Prostate gland (tissue), 2 donors: ENCODE results near the gene PLA2G2C. TPM values are rescaled to one million over a fixed set of nuclear protein-coding genes. Genes with fewer than 3 reads are reported as not detected.
"Not testable (repeated sequence)": the region's sequence is repeated elsewhere in the genome, so short reads cannot be mapped to it uniquely, and the experiment has no call there.

Experiments used
- DNase-seq: peaks from one replicate; pipeline ENCODE4 v3.0.0-alpha.2; 2019; ENCODE audit warnings: low spot score
- H3K27ac ChIP-seq, 2 donors: fragments of 200-600 bp; sonication (generic); 2 replicates each; pipeline ENCODE4 v1.5.1; 2017 to 2019
- H3K27me3 ChIP-seq: fragments of 200-600 bp; sonication (generic); replicated peaks from 2 replicates; pipeline ENCODE4 v1.5.1; 2019; ENCODE audit not compliant: insufficient read depth
- H3K36me3 ChIP-seq, 2 donors: fragments of 200-600 bp; sonication (generic); 1 replicate in 1 of 2; 2 replicates in 1 of 2; pipeline versions ENCODE4 v1.5.1 to v1.8.1; 2017 to 2019
- H3K4me1 ChIP-seq: fragments of 200-600 bp; sonication (generic); replicated peaks from 2 replicates; pipeline ENCODE4 v1.5.1; 2019
- H3K4me3 ChIP-seq, 2 donors: fragments of 200-600 bp; sonication (generic); 2 replicates each; pipeline ENCODE4 v1.5.1; 2017 to 2019
- H3K9me3 ChIP-seq: fragments of 200-600 bp; sonication (generic); 2 replicates; pipeline ENCODE4 v1.5.1; 2017
- CTCF ChIP-seq, 4 experiments: fragments of 200-600 bp in 2 of 4; fragments of 450-650 bp in 2 of 4; sonication (generic) in 2 of 4; IDR thresholded peaks; 1 replicate in 3 of 4; 2 replicates in 1 of 4; pipeline ENCODE4 v1.5.1; 2016 to 2019; ENCODE audit warnings: antibody characterized with exemption in 4 of 4, mild to moderate bottlenecking in 2 of 4, moderate library complexity in 2 of 4
- POLR2A ChIP-seq: fragments of 450-650 bp; IDR thresholded peaks from one replicate; pipeline ENCODE4 v1.6.1; 2016; ENCODE audit warnings: antibody characterized with exemption, mild to moderate bottlenecking
- POLR2AphosphoS5 ChIP-seq: sonication (generic); formaldehyde crosslinking; IDR thresholded peaks from one replicate; pipeline ENCODE4 v1.6.1; 2017; ENCODE audit warnings: antibody characterized with exemption
- WGBS: methylation state at CpG from one replicate; pipeline ENCODE4 v1.1.5; 2018; 5-methylcytosine and 5-hydroxymethylcytosine counted together
- intact Hi-C: fragments of 100-400 bp; cut with DNase I; formaldehyde crosslinking; loops from one replicate; pipeline ENCODE4 v1.14.2; 2022
- total RNA-seq, 2 donors: library from RNA; depleted of rRNA; stranded (reverse); fragments of >200 nt; gene quantifications; one replicate each; pipeline ENCODE4 v1.1.0, GENCODE V29; 2016

PLA2G2C gene
- under 1 TPM in 1 of 2 donors, not detected in 1; 0.23 TPM for total RNA-seq

- peak within 1 kb of the TSS; percentile 61 to 68 for H3K27ac ChIP-seq
- WGBS = 10% methylated on average over 28 of the region's 52 CpGs
- no peaks in the 10 kb centered on the region for H3K36me3 ChIP-seq
- TF ChIP-seq POLR2AphosphoS5 (no peak), CTCF (IDR thresholded peaks at IDR 0.05) (no peak), POLR2A (no peak)
- no peaks in the 10 kb centered on the region for H3K4me1 ChIP-seq
- H3K4me3 ChIP-seq = peak within 1 kb of the TSS; percentile 25 to 33
- no peak for DNase-seq
- no peaks in the 10 kb centered on the region for H3K27me3 ChIP-seq
- intact Hi-C loops = loop anchor here (10.0 kb wide), 1 partner anchor 451 kb away; no protein-coding TSS in a partner anchor
- H3K9me3 ChIP-seq = no peaks in the 10 kb centered on the region
Measured at GRCh38 chr1:20185834-20186782, at the start of gene PLA2G2C, which contains the start of gene UBXN10. TSS of gene PLA2G2C (minus strand) at chr1:20186518. CDS start at chr1:20177363, 9,155 bp downstream. TSS of gene UBXN10 (plus strand) at chr1:20186096. CDS start at chr1:20190562, 4,466 bp downstream.

- Histone ChIP-seq H3K4me3 (no peak overlapping the region), H3K27ac (no peak overlapping the region), H3K36me3 (no peaks in the 10 kb centered on the region), H3K27me3 (no peaks in the 10 kb centered on the region), H3K4me1 (no peaks in the 10 kb centered on the region), H3K9me3 (no peaks in the 10 kb centered on the region)
- TF ChIP-seq POLR2AphosphoS5 (no peak), CTCF (IDR thresholded peaks at IDR 0.05) (no peak), POLR2A (no peak)
- intact Hi-C loops = no loop called here
- WGBS = 77% methylated on average over 6 of the region's 6 CpGs
- no peak for DNase-seq
Measured at GRCh38 chr1:20234788-20235535, 48.6 kb upstream of the PLA2G2C start.

GRCh38 chr1:20233866-20234265 is 47.5 kb upstream of the PLA2G2C start:
- Histone ChIP-seq H3K4me1 (no peaks in the 10 kb centered on the region), H3K4me3 (no peak overlapping the region), H3K36me3 (no peaks in the 10 kb centered on the region), H3K27me3 (no peaks in the 10 kb centered on the region), H3K27ac (no peak overlapping the region), H3K9me3 (no peaks in the 10 kb centered on the region)
- WGBS = 23% methylated on average over 6 of the region's 6 CpGs
- no peak for TF ChIP-seq POLR2AphosphoS5
- TF ChIP-seq POLR2A = no peak
- TF ChIP-seq CTCF (IDR thresholded peaks at IDR 0.05) = no peak
- intact Hi-C loops = no loop called here
- no peak for DNase-seq

- no peaks in the 10 kb centered on the region for H3K4me1 ChIP-seq
- H3K9me3 ChIP-seq = no peaks in the 10 kb centered on the region
- WGBS = 51% methylated on average over 3 of the region's 3 CpGs
- intact Hi-C loops = no loop called here
- peak in 1 of 4 experiments; percentile 22 for TF ChIP-seq CTCF (IDR thresholded peaks at IDR 0.05)
- TF ChIP-seq POLR2AphosphoS5 = no peak
- no peak for TF ChIP-seq POLR2A
- H3K27me3 ChIP-seq = no peaks in the 10 kb centered on the region
- DNase-seq = no peak
- no peaks in the 10 kb centered on the region for H3K36me3 ChIP-seq
- no peak overlapping the region for H3K4me3 ChIP-seq
- H3K27ac ChIP-seq = no peak overlapping the region
Measured at GRCh38 chr1:20233394-20233793, 47.1 kb upstream of the PLA2G2C start.

- DNase-seq, intact Hi-C loops, H3K27ac ChIP-seq, H3K9me3 ChIP-seq, H3K4me1 ChIP-seq, H3K4me3 ChIP-seq, H3K27me3 ChIP-seq, H3K36me3 ChIP-seq: not testable (repeated sequence)
- WGBS = 27% methylated on average over 7 of the region's 7 CpGs
Measured at GRCh38 chr1:20232564-20232963, 46.2 kb upstream of the PLA2G2C start.
